ENCODE data around the gene SLC26A1. TPM values are rescaled to one million over a fixed set of nuclear protein-coding genes. Genes with fewer than 3 reads are reported as not detected.

SLC26A1 gene
- total RNA-seq, 6 experiments from 2014 or later = 0.16 to 0.38 (median 0.19) TPM; not detected in 3

- TF ChIP-seq CTCF (IDR thresholded peaks at IDR 0.05) = no peak
- Mint-ChIP-seq H3K4me1 (ENCODE audit: low read depth) (no peaks in the 10 kb centered on the region), H3K36me3 (ENCODE audit: low read depth) (peaks cover 6% of the 10 kb centered on the region; the same call in 1 of the 2 replicates), H3K9me3 (no peaks in the 10 kb centered on the region), H3K27ac (no peak overlapping the region), H3K4me3 (no peak overlapping the region), H3K27me3 (ENCODE audit: insufficient read depth) (no peaks in the 10 kb centered on the region; the same call in 1 of the 2 replicates)
- no peak for DNase-seq
Observed at GRCh38 chr4:953574-953915, 39.7 kb downstream of the SLC26A1 start.

- no peak for TF ChIP-seq CTCF (IDR thresholded peaks at IDR 0.05)
Observed at GRCh38 chr4:952881-953573, 40.2 kb downstream of the SLC26A1 start.

GRCh38 chr4:951594-952468 lies 41.4 kb downstream of the SLC26A1 start:
- Mint-ChIP-seq H3K4me3 (no peak overlapping the region), H3K27ac (no peak overlapping the region), H3K27me3 (ENCODE audit: insufficient read depth) (no peaks in the 10 kb centered on the region; the same call in none of the 2 replicates), H3K9me3 (no peaks in the 10 kb centered on the region), H3K4me1 (ENCODE audit: low read depth) (no peaks in the 10 kb centered on the region), H3K36me3 (ENCODE audit: low read depth) (peaks cover 5% of the 10 kb centered on the region; the same call in 1 of the 2 replicates)
- no peak for DNase-seq
- no peak for TF ChIP-seq CTCF (IDR thresholded peaks at IDR 0.05)

More at GRCh38 chr4:952881-953573, 40.2 kb downstream of the SLC26A1 start:
- Mint-ChIP-seq H3K4me3 (no peak overlapping the region), H3K9me3 (no peaks in the 10 kb centered on the region), H3K27me3 (ENCODE audit: insufficient read depth) (no peaks in the 10 kb centered on the region; the same call in none of the 2 replicates), H3K36me3 (ENCODE audit: low read depth) (peaks cover 5% of the 10 kb centered on the region; the same call in 1 of the 2 replicates), H3K4me1 (ENCODE audit: low read depth) (no peaks in the 10 kb centered on the region), H3K27ac (no peak overlapping the region)
- DNase-seq = no peak

- H3K27me3 Mint-ChIP-seq (ENCODE audit: insufficient read depth) = no peaks in the 10 kb centered on the region; the same call in none of the 2 replicates
- H3K9me3 Mint-ChIP-seq = no peaks in the 10 kb centered on the region
- no peak for TF ChIP-seq CTCF (IDR thresholded peaks at IDR 0.05)
- no peak for DNase-seq
- no peak overlapping the region for H3K4me3 Mint-ChIP-seq
- peaks cover 5% of the 10 kb centered on the region; the same call in 1 of the 2 replicates for H3K36me3 Mint-ChIP-seq (ENCODE audit: low read depth)
- H3K27ac Mint-ChIP-seq = no peak overlapping the region
- H3K4me1 Mint-ChIP-seq (ENCODE audit: low read depth) = no peaks in the 10 kb centered on the region
Observed at GRCh38 chr4:951186-951585, 42.0 kb downstream of the SLC26A1 start.

- Mint-ChIP-seq H3K4me1 (ENCODE audit: low read depth) (no peaks in the 10 kb centered on the region), H3K36me3 (ENCODE audit: low read depth) (peaks cover 5% of the 10 kb centered on the region; the same call in 1 of the 2 replicates), H3K27ac (no peak overlapping the region), H3K9me3 (no peaks in the 10 kb centered on the region), H3K4me3 (no peak overlapping the region), H3K27me3 (ENCODE audit: insufficient read depth) (no peaks in the 10 kb centered on the region; the same call in none of the 2 replicates)
- DNase-seq = no peak
- TF ChIP-seq CTCF (IDR thresholded peaks at IDR 0.05) = no peak
Observed at GRCh38 chr4:950136-951020, 42.8 kb downstream of the SLC26A1 start.

Measured in HFFc6 (cell line).